GOT3 (cell line): ENCODE measurements around the gene PTPN6.

Source experiments
- DNase-seq: peaks from one replicate; lab custom pipeline; 2025; ENCODE audit warnings: mixed read lengths; lab: John Stamatoyannopoulos, UW

PTPN6 gene

DNA sequence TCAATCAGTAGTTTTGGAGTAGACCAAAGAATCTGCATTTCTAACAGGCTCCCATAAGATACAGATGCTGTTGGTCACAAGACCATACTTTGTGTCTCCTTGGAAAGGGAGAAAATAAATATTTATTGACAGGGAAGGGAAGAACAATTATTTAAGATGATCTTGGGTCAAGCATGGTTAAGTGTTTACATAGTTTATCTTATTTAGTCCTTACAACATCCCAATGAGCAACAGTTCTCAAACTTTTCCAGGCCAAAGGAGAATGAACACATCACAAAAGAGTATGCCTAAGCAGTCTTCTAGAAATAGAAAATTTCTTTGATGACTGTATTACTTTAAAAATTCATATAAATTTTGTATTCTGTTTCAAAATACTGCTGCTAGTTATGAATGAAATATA, 58.4 kb downstream of the PTPN6 start:
- no peak for DNase-seq
